ENCODE measurements around the gene ARSB.

GRCh38 chr5:78735834-78736463 is 249.2 kb downstream of the ARSB start:
- TF ChIP-seq EZH2 (IDR thresholded peaks at IDR 0.05; ENCODE audit: insufficient read depth, poor library complexity, severe bottlenecking) (no peak), EZH2phosphoT487 (IDR thresholded peaks at IDR 0.05; ENCODE audit: insufficient read depth, low read depth) (no peak)
